HCT116 (cell line): ENCODE measurements around the gene SLMAP.

Experiments used
- CBX3 ChIP-seq: IDR thresholded peaks from 2 replicates; pipeline ENCODE4 v1.6.1; 2012; ENCODE audit warnings: low read depth
- CEBPB ChIP-seq: IDR thresholded peaks from 2 replicates; pipeline ENCODE4 v1.6.1; 2012; ENCODE audit warnings: low read depth
- EZH2phosphoT487 ChIP-seq: fragments of 200-600 bp; IDR thresholded peaks from 2 replicates; pipeline ENCODE4 v1.6.1; 2018; ENCODE audit warnings: antibody characterized with exemption, borderline replicate concordance
- POLR2A ChIP-seq: IDR thresholded peaks from 2 replicates; pipeline ENCODE4 v1.7.0; 2011; ENCODE audit warnings: borderline replicate concordance; ENCODE audit not compliant: insufficient read depth, insufficient read length; ENCODE audit errors: extremely low read depth
- POLR2AphosphoS5 ChIP-seq: IDR thresholded peaks from 2 replicates; pipeline ENCODE4 v1.6.1; 2011; ENCODE audit warnings: mild to moderate bottlenecking, low read depth, low read length, moderate library complexity
- ZFX ChIP-seq: fragments of 450-650 bp; IDR thresholded peaks from 2 replicates; pipeline ENCODE4 v1.6.1; 2017
- TF ChIP-seq, protein P1 (sequence below): IDR thresholded peaks from 2 replicates; pipeline ENCODE4 v1.6.1; 2012; ENCODE audit warnings: low read depth
- TF ChIP-seq, protein P2 (sequence below), 3 experiments: fragments of 200-600 bp in 1 of 3; sonication (generic) in 1 of 3; IDR thresholded peaks in 2 of 3; conservative IDR thresholded peaks in 1 of 3; 2 replicates each; pipeline ENCODE4 v1.5.1; 2012 to 2017; ENCODE audit warnings: low read depth in 2 of 3, low read length in 2 of 3, antibody characterized with exemption in 1 of 3, borderline replicate concordance in 1 of 3, control low read depth in 1 of 3, mild to moderate bottlenecking in 1 of 3, mixed read lengths in 1 of 3, mixed run types in 1 of 3, moderate library complexity in 1 of 3; ENCODE audit not compliant: insufficient read depth in 1 of 3

DNA sequence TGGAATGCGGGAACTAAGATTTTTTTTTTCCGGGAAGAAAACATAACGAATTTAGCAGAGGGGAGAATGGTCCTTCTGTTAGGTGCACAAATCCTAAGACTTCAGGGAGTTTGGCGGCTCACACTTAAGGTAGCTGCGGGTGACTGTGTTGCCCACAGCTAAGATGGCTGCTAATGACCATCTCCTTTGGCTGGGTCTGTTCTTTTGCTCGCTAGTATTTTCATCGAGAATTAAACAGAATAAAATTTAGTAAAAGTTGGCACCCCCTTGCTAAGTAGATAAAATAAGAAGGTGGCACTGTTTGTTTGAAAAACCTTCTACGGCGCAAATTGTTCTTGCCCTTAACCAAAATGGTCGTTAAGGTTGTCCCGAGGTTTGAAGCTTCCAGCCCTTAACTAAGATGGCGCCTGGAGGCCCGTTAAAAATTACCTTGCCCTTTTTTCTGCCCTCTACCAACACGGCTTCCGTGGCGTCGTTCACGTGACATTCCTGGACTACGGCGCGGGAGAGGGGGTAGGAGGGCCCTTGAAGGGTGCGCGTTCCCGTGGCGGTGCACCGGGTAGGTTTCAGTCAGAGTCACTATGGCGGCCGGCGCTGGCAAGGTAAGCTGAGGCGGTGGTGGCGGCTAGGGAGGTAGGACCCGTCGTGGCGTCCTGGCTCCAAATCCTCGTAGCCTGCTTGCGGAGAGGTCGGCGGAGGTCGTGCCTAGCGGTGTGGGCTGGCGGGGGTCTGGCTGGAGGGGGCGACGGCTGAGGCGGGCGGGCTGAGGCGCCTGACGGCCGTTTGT is at the start of gene SLMAP:
- TF ChIP-seq POLR2AphosphoS5 (peak; percentile 92), EZH2phosphoT487 (no peak), CEBPB (no peak), CBX3 (peak; percentile 86; the same call in 1 of the 2 replicates), ZFX (no peak), POLR2A (peak; percentile 57)
- TF ChIP-seq, protein P1, sequence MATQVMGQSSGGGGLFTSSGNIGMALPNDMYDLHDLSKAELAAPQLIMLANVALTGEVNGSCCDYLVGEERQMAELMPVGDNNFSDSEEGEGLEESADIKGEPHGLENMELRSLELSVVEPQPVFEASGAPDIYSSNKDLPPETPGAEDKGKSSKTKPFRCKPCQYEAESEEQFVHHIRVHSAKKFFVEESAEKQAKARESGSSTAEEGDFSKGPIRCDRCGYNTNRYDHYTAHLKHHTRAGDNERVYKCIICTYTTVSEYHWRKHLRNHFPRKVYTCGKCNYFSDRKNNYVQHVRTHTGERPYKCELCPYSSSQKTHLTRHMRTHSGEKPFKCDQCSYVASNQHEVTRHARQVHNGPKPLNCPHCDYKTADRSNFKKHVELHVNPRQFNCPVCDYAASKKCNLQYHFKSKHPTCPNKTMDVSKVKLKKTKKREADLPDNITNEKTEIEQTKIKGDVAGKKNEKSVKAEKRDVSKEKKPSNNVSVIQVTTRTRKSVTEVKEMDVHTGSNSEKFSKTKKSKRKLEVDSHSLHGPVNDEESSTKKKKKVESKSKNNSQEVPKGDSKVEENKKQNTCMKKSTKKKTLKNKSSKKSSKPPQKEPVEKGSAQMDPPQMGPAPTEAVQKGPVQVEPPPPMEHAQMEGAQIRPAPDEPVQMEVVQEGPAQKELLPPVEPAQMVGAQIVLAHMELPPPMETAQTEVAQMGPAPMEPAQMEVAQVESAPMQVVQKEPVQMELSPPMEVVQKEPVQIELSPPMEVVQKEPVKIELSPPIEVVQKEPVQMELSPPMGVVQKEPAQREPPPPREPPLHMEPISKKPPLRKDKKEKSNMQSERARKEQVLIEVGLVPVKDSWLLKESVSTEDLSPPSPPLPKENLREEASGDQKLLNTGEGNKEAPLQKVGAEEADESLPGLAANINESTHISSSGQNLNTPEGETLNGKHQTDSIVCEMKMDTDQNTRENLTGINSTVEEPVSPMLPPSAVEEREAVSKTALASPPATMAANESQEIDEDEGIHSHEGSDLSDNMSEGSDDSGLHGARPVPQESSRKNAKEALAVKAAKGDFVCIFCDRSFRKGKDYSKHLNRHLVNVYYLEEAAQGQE, result no peak
- TF ChIP-seq, protein P2, sequence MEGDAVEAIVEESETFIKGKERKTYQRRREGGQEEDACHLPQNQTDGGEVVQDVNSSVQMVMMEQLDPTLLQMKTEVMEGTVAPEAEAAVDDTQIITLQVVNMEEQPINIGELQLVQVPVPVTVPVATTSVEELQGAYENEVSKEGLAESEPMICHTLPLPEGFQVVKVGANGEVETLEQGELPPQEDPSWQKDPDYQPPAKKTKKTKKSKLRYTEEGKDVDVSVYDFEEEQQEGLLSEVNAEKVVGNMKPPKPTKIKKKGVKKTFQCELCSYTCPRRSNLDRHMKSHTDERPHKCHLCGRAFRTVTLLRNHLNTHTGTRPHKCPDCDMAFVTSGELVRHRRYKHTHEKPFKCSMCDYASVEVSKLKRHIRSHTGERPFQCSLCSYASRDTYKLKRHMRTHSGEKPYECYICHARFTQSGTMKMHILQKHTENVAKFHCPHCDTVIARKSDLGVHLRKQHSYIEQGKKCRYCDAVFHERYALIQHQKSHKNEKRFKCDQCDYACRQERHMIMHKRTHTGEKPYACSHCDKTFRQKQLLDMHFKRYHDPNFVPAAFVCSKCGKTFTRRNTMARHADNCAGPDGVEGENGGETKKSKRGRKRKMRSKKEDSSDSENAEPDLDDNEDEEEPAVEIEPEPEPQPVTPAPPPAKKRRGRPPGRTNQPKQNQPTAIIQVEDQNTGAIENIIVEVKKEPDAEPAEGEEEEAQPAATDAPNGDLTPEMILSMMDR (IDR thresholded peaks at IDR 0.05 in 2 of 3, conservative IDR thresholded peaks at IDR 0.05 in 1 of 3; ENCODE audit: borderline replicate concordance in 1 of 3, insufficient read depth in 1 of 3, low read depth in 2 of 3, low read length in 2 of 3), result no peak
